Right lobe of liver (tissue), 4 donors: ENCODE results near the gene SMIM22.

Experiments
- POLR2A ChIP-seq: fragments of 450-650 bp; IDR thresholded peaks from one replicate; pipeline ENCODE4 v1.6.1; 2017; ENCODE audit warnings: antibody characterized with exemption, mild to moderate bottlenecking
- TF ChIP-seq, protein P1 (sequence below), 4 donors: fragments of 200-600 bp in 3 of 4; fragments of 450-650 bp in 1 of 4; IDR thresholded peaks; one replicate each; pipeline versions ENCODE4 v1.5.1 to v1.8.0; 2016 to 2022; ENCODE audit warnings: antibody characterized with exemption in 4 of 4, mild to moderate bottlenecking in 2 of 4
- donor health status: DM: no; HTN: no; CAD: no.
- donor health status: DM: no; HTN: no; CAD: no.
- donor health status: DM: no; HTN: yes; CAD: no.

DNA sequence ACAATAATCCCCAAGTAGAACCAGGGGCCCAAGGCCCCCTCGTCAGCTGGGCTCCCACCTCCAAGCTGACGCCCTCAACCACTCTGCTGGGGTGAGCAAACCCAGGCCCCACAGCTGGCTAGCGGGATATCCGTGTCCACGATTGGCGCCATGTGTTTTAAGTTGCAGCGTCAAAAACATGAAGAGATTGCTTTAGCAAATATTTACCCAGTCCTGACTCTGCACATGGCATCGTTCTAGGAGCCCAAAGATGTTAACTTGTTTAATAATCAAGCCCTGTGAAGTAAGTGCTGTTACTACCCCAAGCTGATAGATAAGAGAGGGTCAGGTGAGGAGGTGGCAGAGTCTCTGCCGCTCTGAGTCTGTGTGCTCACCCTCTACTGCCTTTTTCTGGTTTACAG is 6.7 kb upstream of the SMIM22 start:
- TF ChIP-seq, protein P1, sequence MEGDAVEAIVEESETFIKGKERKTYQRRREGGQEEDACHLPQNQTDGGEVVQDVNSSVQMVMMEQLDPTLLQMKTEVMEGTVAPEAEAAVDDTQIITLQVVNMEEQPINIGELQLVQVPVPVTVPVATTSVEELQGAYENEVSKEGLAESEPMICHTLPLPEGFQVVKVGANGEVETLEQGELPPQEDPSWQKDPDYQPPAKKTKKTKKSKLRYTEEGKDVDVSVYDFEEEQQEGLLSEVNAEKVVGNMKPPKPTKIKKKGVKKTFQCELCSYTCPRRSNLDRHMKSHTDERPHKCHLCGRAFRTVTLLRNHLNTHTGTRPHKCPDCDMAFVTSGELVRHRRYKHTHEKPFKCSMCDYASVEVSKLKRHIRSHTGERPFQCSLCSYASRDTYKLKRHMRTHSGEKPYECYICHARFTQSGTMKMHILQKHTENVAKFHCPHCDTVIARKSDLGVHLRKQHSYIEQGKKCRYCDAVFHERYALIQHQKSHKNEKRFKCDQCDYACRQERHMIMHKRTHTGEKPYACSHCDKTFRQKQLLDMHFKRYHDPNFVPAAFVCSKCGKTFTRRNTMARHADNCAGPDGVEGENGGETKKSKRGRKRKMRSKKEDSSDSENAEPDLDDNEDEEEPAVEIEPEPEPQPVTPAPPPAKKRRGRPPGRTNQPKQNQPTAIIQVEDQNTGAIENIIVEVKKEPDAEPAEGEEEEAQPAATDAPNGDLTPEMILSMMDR (IDR thresholded peaks at IDR 0.05) = no peak
- no peak for TF ChIP-seq POLR2A
